HG03575 (cell line): ENCODE data around the gene CACNA1C.

Source experiments
- ATAC-seq: cut with Tn5 transposase; IDR thresholded peaks from one replicate; pipeline ENCODE4 v1.9.1; 2021; ENCODE audit not compliant: unreplicated experiment, insufficient number of reproducible peaks, low FRiP score; ENCODE audit errors: extremely low read depth

CACNA1C gene

DNA sequence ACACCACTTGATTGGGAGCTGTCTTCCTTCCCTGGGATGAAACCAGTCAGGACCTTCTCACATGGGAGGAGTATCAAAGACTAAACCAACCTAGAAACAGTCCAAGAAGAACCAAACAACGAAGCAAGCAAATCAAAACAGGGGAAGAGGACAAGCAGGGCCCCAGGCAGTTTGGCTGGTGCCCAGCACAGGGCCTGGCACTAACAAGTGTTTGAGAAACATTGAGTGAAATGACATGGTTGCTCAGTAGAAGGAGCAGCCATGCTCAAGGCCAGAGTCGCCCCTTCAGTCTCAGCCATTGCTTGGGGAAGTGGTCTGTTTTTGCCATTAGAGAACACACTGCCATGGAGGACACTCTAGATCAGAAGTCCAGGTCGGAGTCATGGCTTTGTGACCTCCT is 323.1 kb downstream of the CACNA1C start:
- no peak for ATAC-seq

DNA sequence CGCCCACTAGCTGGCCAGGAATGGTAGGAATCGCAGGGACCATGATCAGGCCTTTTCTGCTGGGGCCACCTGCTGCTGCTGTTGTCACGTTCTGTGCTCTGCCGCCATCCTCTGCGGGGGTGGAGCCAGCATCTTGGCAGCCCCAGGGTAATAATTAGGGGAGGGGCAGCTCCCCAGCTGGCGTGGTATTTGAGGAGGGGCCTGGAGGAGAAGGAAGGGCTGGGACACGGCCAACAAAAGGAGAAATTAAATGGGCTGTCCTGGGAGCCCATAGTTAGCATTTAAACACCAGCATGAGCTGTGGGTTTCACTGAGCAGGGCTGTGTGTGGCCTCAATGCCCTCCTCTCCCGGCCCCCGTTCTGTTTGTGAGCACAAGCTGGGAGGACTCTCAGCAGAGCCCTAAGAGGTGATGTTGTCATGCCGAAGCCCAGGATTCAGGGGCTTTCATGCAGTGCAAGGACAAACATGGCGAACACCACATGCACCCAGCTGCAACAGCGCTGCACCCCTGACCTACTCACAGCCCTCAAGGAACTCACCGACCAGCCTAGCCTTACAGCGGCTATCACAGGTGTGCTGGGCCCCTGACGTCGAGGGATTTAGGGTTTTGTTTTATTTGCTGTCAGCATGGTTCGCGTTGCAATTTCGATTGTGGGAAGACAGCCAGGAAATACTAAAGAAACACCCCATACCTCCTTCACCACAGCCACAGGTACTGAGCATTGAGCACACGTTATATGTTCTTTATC is 324.3 kb downstream of the CACNA1C start:
- no peak for ATAC-seq

- no peak for ATAC-seq
These were observed 326.1 kb downstream of the CACNA1C start for GRCh38 chr12:2378835-2379330.

DNA sequence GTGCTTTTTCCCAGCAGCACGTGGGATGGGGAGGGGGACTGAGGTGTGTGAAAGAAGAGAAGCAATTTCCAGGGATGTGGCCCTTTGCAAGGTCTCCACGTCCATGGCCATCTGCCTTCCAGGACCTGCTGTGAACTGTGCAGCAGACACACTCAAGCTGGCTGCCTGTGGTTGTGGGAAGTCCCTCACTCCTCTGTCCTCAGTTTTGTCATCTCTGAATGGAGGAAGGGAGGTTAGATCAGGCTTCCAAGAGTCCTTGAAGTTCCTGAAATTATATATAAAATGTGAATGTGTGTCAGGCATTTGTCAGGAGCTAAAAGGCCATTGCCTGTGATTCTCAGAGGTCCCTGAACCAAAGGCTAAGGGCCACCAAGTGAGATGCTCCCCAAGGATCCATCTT is 328.2 kb downstream of the CACNA1C start:
- ATAC-seq = no peak

DNA sequence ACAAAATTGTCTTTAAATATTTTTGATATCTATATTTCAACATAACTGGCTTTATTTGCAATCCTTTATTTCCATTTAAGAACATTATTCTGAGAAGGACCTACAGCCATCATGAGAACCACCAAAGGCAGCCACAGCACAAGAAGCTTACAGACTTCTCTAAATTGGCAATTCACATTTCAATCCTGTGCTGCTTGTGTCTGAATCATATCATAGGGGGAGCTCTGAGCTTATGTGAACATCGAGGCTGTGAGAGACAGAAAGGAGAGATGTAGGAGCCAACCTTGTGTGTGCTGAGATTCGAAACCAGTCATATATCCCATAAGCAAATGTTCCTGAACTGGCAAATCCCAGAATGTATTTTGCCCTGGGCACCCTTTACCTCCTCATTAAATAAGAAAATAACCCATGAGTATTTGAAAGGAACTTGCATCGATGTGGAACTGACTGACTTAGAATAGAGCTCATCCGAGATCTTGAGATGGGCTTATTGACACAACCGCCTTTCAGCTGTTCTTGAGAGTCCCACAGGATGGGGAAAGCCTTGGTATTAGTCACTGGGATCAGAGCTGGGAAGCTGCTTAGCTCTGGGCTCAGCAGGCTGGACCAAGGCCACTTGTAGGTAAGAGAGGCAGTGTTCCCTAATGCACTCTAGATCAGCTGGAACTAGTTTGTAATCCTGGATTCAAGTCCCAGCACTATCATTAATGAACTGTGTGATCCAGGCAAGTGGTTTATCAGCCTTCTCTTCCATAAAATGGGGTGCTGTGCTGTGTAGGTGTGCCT is 329.8 kb downstream of the CACNA1C start:
- no peak for ATAC-seq

- no peak for ATAC-seq
These were observed 330.7 kb downstream of the CACNA1C start for GRCh38 chr12:2383325-2384028.

DNA sequence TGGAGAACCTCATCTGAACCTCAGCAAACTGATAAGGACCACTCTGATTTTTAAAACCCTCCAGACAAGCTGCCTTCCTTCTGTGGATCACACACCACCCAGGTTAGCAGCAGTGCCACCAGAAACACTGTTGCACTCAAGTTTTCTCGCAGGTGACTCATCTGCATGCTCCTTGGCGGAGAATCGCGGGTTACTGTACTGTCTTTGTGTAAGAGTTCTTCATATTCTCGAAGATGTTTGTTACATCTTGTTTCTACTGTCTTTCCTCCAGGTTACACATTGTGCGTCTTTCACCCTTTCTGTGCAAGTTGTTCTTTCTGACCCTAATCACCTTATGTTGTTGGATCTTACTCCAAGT is 331.2 kb downstream of the CACNA1C start:
- no peak for ATAC-seq

GRCh38 chr12:2384533-2385351 is 332.0 kb downstream of the CACNA1C start:
- ATAC-seq = no peak

- ATAC-seq = no peak
These were observed 332.7 kb downstream of the CACNA1C start for GRCh38 chr12:2385529-2385928.

DNA sequence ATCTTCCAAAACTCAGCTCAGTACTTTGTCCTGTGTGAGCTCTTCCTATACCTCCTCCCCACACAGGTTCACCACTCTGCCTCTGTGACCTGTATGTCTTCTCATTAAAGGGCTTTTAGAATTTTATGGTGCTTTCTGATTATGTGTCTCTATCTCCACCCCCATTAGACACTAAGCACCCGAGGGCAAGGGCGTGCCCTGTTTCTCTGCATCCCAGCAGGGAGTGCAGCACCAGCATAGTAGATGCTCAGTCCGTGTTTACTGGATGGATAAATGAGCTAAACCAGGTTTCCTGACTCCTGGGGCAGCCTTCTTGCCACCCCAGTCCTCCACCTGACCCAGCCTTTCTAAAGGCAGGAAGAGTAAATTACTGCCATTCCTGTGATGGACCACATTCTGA is 333.8 kb downstream of the CACNA1C start:
- no peak for ATAC-seq

DNA sequence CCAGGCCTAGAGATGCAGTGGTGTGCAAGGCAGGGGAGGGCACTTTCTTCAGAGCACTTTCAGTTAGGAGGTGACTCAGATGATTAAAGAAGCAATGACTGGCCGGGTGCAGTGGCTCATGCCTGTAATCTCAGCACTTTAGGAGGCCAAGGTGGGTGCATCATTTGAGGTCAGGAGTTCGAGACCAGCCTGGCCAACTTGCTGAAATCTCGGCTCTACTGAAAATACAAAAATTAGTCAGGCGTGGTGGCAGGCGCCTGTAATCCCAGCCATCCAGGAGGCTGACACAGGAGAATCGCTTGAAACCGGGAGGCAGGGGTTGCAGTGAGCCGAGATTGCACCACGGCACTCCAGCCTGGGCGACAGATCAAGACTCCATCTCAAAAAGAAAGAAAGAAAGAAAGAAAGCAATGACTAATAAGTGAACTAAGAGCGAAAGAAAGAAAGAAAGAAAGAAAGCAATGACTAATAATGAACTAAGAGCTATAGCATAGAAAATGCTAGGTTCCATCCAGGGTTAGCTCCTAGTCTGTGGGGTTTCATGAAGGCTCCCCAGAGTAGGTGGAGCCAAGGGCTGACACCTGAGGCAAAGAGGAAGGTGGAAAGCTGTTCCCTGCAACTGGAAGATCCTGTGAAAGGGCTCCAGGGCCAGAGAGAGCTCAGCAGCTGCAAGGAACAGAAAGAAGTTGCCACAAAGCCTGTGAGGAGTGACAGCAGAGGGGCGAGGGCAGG is 334.5 kb downstream of the CACNA1C start:
- peak; percentile 43 for ATAC-seq

DNA sequence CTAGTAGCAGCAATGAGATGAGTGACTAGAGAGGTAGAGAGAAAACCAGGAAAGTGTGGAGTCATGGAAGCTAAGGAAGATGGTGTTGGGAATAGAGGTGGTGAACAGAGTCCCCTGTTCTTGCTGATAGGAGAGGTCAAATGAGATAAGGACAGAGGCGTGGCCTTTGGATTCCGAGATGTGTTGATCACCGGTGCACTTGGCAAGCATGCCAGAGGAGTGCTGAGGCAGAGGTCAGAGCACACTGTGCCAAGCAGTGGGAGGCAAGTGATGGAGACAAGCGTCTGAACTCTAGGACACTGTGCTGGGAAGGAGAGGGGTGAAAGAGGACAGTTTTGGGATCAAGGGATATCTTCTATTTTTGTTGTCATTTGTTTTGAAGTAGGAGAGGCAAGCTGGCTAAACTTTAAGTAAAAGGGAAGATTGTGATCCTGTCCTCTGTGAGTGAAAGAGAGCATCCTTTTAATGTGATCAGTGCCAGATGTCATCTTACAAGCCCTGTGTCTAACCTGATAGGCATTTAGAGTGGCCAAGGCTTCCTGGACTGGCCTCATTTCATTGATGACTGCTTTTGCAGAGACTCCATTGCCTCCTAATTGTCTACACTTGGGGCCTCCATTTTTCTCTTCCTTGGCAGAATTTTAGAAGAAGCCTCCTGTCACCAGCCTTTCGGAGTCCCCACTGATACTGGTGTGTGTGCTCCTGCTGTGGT is 336.4 kb downstream of the CACNA1C start:
- ATAC-seq = no peak

GRCh38 chr12:2390133-2390532 is 337.3 kb downstream of the CACNA1C start:
- no peak for ATAC-seq

- no peak for ATAC-seq
These were observed 338.1 kb downstream of the CACNA1C start for GRCh38 chr12:2390850-2391390.

DNA sequence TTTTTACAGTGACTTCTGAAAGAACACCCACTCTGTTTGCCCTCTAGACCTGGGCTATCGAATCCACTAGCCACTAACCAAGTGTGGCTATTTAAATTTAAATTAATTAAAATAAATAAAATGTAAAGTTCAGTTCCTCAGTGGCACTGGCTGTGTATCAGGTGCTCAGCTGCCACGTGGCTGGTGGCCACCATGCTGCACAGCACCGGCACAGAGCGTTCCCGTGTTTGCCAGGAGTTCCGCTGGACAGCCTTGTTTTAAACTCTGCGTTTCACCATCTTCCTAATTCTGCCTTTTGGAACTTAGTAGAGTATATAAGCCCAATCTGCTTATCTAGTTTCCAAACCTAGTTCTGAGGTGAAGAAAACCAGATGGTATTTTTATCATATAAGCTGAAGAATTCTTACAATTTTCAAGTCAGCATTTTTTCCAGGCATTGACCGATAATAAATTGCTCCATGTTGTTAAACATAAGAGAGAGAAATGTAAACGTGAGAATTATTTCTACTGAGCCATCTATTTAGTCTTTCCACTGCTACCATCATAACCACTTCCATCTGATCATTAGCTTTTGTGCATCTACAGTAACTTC is 339.0 kb downstream of the CACNA1C start:
- ATAC-seq = no peak

DNA sequence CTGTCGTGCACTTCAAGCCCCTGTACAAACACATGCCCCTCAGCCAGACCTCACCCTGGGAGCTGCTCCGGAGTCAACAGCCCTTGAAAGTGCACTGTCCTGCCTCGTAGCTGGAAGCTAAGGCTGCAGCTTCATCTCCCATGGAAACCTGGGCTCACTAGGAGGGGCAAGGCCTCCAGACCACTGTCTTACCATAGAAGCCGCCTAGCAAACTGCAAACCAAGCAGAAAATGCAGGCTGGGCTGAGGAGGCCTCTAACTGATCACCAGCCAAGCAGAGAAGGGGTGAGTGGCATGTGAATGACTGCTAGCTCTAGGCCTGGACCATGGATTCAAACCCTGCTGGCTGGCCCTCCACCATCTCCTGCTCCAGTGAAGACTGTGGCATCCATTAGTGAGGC is 340.2 kb downstream of the CACNA1C start:
- no peak for ATAC-seq

- no peak for ATAC-seq
These were observed 341.2 kb downstream of the CACNA1C start for GRCh38 chr12:2393996-2394395.
